ENCODE measurements around the gene ATF7IP.

The ATF7IP gene

DNA sequence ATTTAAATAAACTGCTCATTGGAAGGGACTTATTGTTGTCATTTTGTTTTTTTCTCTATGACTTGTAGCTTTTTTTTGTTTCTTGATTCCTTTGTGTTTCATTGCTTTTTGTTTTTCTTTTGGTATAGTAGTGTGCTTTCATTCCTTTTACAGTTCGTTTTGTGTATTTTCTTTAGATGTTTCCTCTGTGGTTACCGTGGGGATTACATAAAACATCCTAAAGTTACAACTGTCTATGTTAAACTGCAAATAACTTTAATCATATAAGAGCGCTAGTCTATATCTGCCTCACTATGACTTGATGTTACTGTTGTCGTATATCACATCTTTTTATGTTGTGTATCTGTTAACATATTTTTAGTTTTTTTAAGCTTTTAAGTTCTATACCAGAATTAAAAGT lies 86.9 kb downstream of the ATF7IP start:
- Histone ChIP-seq H3K36me3 (ENCODE audit: control insufficient read depth in 1 of 2, insufficient read depth in 2 of 2, low read length in 2 of 2) (peaks cover 18 to 24% of the 10 kb centered on the region in 2 donors), H3K27me3 (ENCODE audit: low read depth, low read length) (no peaks in the 10 kb centered on the region), H3K9me3 (ENCODE audit: control insufficient read depth in 1 of 2, low read length in 2 of 2) (no peaks in the 10 kb centered on the region), H3K27ac (ENCODE audit: low read length) (no peak overlapping the region), H3K4me1 (ENCODE audit: control insufficient read depth in 1 of 2, insufficient read depth in 2 of 2, low read length in 2 of 2) (peaks cover 0 to 3% of the 10 kb centered on the region in 2 donors), H3K4me3 (ENCODE audit: low read depth in 1 of 2, low read length in 2 of 2) (no peak overlapping the region)

DNA sequence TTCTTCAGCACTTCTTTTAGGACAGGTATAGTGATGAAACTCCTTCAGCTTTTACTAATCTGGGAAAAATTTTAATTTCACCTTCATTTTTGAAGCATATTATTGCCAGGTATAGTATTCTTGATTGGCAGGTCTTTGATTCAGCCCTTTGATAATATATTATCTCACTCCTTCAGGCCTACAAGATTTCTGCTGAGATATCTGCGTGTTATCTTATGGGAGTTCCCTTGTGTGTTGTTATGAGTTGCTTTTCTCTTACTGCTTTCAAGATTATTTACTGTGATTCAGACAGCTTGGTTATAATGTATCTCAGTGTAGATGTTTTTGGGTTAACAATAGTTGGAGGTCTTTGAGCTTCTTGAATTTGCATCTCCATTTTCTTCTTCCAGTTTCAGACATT lies 87.4 kb downstream of the ATF7IP start:
- Histone ChIP-seq H3K27me3 (ENCODE audit: low read depth, low read length) (no peaks in the 10 kb centered on the region), H3K9me3 (ENCODE audit: control insufficient read depth in 1 of 2, low read length in 2 of 2) (no peaks in the 10 kb centered on the region), H3K4me3 (ENCODE audit: low read depth in 1 of 2, low read length in 2 of 2) (no peak overlapping the region), H3K27ac (ENCODE audit: low read length) (no peak overlapping the region), H3K36me3 (ENCODE audit: control insufficient read depth in 1 of 2, insufficient read depth in 2 of 2, low read length in 2 of 2) (peaks cover 15 to 24% of the 10 kb centered on the region in 2 donors), H3K4me1 (ENCODE audit: control insufficient read depth in 1 of 2, insufficient read depth in 2 of 2, low read length in 2 of 2) (peaks cover 0 to 3% of the 10 kb centered on the region in 2 donors)

DNA sequence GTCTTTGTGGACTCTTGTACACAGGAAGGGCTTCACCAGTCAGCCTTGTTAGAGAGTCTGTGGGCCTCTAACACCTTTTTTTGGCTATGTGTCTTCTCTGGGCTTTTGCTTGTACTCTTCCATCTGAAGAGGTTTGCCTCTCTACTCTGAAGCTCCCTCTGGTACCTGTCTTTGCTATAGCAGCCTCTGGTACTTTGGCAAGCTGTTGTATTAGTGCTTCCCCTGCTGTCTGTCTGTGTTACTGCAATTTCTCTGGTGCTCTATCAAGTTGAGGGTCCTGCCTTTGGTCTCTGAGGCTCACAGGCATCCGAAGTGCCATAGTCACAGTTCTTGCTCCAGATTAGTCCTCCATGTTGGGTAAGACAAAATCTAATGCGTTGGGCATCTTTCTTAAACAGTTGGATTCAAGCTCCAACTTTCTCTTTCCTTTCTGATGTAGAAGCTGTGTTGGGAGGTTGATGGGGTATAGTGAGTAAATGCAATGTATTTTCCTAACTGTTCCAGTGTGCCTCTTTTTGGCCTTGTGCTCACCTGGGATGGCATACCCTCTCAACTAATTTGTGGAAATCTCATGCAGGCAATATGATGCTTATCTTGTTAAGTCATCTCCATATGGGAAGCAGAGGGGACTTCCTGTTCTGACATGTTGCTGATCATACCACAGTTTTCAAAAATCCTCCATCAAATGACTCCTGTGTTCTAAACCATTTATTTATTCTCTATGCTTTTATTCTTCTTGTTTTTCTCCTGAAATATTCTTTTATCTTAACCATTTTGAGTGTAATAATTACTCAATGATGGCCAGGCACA lies 88.8 kb downstream of the ATF7IP start:
- Histone ChIP-seq H3K4me3 (ENCODE audit: low read depth in 1 of 2, low read length in 2 of 2) (no peak overlapping the region), H3K4me1 (ENCODE audit: control insufficient read depth in 1 of 2, insufficient read depth in 2 of 2, low read length in 2 of 2) (peaks cover 0 to 3% of the 10 kb centered on the region in 2 donors), H3K36me3 (ENCODE audit: control insufficient read depth in 1 of 2, insufficient read depth in 2 of 2, low read length in 2 of 2) (peaks cover 18% of the 10 kb centered on the region in 2 donors), H3K9me3 (ENCODE audit: control insufficient read depth in 1 of 2, low read length in 2 of 2) (no peaks in the 10 kb centered on the region), H3K27ac (ENCODE audit: low read length) (no peak overlapping the region), H3K27me3 (ENCODE audit: low read depth, low read length) (no peaks in the 10 kb centered on the region)

DNA sequence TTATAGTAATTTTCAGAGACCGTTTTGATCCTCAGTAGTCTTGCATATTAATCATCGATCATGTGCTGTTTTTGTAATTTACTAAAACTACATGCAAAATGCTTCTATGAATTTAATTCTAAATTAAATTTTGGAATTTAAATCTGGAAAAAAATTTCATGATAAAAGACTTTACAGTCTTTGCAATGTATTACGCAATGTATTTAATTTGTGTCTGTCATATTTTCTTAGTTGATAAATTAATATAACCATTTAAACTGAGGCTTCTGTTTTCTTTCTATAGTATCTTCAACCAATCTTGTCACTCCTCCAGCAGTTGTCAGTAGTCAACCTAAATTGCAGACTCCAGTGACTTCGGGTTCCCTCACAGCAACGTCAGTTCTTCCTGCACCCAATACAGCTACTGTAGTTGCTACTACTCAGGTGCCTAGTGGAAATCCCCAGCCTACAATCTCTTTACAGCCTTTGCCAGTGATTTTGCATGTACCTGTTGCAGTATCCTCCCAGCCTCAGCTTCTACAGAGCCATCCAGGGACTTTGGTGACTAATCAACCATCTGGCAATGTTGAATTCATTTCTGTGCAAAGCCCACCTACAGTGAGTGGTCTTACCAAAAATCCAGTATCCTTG lies 94.8 kb downstream of the ATF7IP start:
- no peaks in the 10 kb centered on the region for H3K9me3 ChIP-seq (ENCODE audit: control insufficient read depth in 1 of 2, low read length in 2 of 2)
- no peaks in the 10 kb centered on the region for H3K27me3 ChIP-seq (ENCODE audit: low read depth, low read length)
- H3K36me3 ChIP-seq (ENCODE audit: control insufficient read depth in 1 of 2, insufficient read depth in 2 of 2, low read length in 2 of 2): peaks cover 28 to 29% of the 10 kb centered on the region in 2 donors
- H3K4me1 ChIP-seq (ENCODE audit: control insufficient read depth in 1 of 2, insufficient read depth in 2 of 2, low read length in 2 of 2): peaks cover 0 to 4% of the 10 kb centered on the region in 2 donors
- no peak overlapping the region for H3K4me3 ChIP-seq (ENCODE audit: low read depth in 1 of 2, low read length in 2 of 2)
- no peak overlapping the region for H3K27ac ChIP-seq (ENCODE audit: low read length)

DNA sequence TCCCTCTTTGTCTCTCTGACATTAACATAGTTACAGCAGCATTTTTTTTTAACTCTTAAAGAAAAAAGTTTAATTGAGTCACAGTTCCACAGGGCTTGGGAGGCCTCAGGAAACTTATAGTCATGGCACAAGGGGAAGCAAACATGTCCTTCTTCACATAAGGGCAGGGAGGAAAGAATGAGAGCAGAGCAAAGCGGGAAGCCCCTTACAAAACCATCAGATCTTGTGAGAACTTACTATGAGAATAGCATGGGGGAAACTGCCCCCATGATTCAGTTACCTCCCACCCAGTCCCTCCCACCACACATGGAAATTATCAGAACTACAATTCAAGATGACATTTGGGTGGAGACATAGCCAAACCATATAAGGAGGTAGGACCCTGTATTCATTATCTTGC lies 106.0 kb downstream of the ATF7IP start:
- peaks cover 18 to 44% of the 10 kb centered on the region in 2 donors for H3K9me3 ChIP-seq (ENCODE audit: control insufficient read depth in 1 of 2, low read length in 2 of 2)

DNA sequence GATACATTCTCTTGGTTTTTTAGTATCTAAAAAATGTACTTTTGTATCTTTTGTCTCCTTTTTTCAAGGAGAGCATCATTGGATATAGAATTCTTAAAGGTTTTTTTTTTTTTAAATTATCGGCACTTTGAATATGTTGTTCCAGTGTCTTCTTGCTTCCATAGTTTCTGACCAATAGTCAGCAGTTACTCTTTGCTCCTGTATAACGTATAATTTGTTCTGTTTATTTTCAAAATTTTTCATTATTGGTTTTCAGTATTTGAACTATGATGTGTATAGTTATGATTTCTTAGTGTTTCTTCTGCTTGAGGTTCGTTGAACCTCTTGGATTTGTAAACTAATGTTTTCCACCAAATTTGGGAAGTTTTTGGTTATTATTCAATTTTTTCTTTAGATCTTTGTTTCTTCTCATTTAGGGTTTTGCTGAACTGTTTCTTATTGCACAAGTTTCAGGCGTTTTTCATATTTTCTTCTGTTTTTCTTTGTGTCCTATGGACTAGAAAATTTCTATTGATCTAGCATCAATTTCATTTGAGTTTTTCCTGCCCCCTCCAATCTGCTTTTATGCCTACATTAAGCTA lies 108.3 kb downstream of the ATF7IP start:
- no peaks in the 10 kb centered on the region for H3K4me1 ChIP-seq (ENCODE audit: control insufficient read depth in 1 of 2, insufficient read depth in 2 of 2, low read length in 2 of 2)
- peaks cover 18 to 44% of the 10 kb centered on the region in 2 donors for H3K9me3 ChIP-seq (ENCODE audit: control insufficient read depth in 1 of 2, low read length in 2 of 2)
- peaks cover 37 to 73% of the 10 kb centered on the region in 2 donors for H3K36me3 ChIP-seq (ENCODE audit: control insufficient read depth in 1 of 2, insufficient read depth in 2 of 2, low read length in 2 of 2)
- no peaks in the 10 kb centered on the region for H3K27me3 ChIP-seq (ENCODE audit: low read depth, low read length)
- H3K4me3 ChIP-seq (ENCODE audit: low read depth in 1 of 2, low read length in 2 of 2): no peak overlapping the region
- H3K27ac ChIP-seq (ENCODE audit: low read length): no peak overlapping the region

More for the DNA sequence above, 106.0 kb downstream of the ATF7IP start:
- Histone ChIP-seq H3K27me3 (ENCODE audit: low read depth, low read length) (no peaks in the 10 kb centered on the region), H3K36me3 (ENCODE audit: control insufficient read depth in 1 of 2, insufficient read depth in 2 of 2, low read length in 2 of 2) (peaks cover 38 to 69% of the 10 kb centered on the region in 2 donors), H3K4me1 (ENCODE audit: control insufficient read depth in 1 of 2, insufficient read depth in 2 of 2, low read length in 2 of 2) (peaks cover 0 to 2% of the 10 kb centered on the region in 2 donors), H3K27ac (ENCODE audit: low read length) (no peak overlapping the region), H3K4me3 (ENCODE audit: low read depth in 1 of 2, low read length in 2 of 2) (no peak overlapping the region)

DNA sequence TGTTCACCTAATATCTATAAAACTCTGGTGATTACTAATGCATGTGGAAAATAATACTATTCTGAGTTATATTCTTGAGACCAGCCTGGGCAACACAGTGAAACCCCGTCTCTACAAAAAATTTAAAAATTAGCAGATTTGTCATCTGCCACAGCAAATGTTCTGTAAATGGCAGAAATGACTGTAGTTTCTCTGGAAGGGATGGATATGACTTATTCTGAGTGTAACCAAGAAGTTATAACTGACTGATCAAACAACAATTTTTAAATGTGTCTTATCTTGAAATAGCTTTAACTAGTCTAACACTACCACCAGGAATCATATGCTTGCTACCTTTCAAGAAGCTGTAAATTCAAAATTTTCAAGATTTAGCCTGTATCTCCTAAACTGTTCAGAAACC lies 113.5 kb downstream of the ATF7IP start:
- Histone ChIP-seq H3K4me1 (ENCODE audit: control insufficient read depth in 1 of 2, insufficient read depth in 2 of 2, low read length in 2 of 2) (no peaks in the 10 kb centered on the region), H3K36me3 (ENCODE audit: control insufficient read depth in 1 of 2, insufficient read depth in 2 of 2, low read length in 2 of 2) (peaks cover 49 to 82% of the 10 kb centered on the region in 2 donors), H3K4me3 (ENCODE audit: low read depth in 1 of 2, low read length in 2 of 2) (no peak overlapping the region), H3K9me3 (ENCODE audit: control insufficient read depth in 1 of 2, low read length in 2 of 2) (peaks cover 15 to 17% of the 10 kb centered on the region in 2 donors), H3K27ac (ENCODE audit: low read length) (no peak overlapping the region), H3K27me3 (ENCODE audit: low read depth, low read length) (no peaks in the 10 kb centered on the region)

DNA sequence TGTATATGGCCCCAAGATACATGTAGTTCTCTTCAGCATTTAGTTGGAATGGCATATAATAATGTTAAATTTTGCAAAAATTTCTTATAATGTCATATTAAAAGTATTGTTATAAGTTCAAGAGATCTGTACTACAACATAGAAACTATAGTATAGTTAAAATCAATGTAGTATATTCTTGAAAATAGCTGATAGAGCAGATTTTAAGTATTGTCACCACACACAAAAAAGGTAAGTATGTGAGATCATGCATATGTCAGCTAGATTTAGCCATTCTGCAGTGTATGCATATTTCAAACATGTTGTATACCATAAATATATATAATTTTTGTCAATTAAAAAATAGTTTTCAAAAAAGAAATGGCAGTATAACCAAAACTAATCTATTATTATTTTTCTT lies 115.7 kb downstream of the ATF7IP start:
- no peak overlapping the region for H3K27ac ChIP-seq (ENCODE audit: low read length)
- no peaks in the 10 kb centered on the region for H3K4me1 ChIP-seq (ENCODE audit: control insufficient read depth in 1 of 2, insufficient read depth in 2 of 2, low read length in 2 of 2)
- no peaks in the 10 kb centered on the region for H3K27me3 ChIP-seq (ENCODE audit: low read depth, low read length)
- peaks cover 45 to 81% of the 10 kb centered on the region in 2 donors for H3K36me3 ChIP-seq (ENCODE audit: control insufficient read depth in 1 of 2, insufficient read depth in 2 of 2, low read length in 2 of 2)
- H3K4me3 ChIP-seq (ENCODE audit: low read depth in 1 of 2, low read length in 2 of 2): no peak overlapping the region
- H3K9me3 ChIP-seq (ENCODE audit: control insufficient read depth in 1 of 2, low read length in 2 of 2): no peaks in the 10 kb centered on the region

DNA sequence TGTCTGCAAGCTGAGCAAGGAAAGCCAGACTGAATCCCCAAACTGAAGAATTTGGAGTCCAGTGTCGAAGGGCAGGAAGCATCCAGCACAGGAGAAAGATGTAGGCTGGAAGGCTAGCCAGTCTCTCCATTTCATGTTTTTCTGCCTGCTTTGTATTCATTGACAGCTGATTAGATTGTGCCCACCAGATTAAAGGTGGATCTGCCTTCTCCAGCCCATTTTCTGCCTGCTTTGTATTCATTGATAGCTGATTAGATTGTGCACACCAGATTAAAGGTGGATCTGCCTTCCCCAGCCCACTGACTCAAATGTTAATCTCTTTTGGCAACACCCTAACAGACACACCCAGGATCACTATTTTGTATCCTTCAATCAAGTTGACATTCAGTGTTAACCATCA lies 116.9 kb downstream of the ATF7IP start:
- H3K9me3 ChIP-seq (ENCODE audit: control insufficient read depth in 1 of 2, low read length in 2 of 2): no peaks in the 10 kb centered on the region
- no peaks in the 10 kb centered on the region for H3K27me3 ChIP-seq (ENCODE audit: low read depth, low read length)
- no peaks in the 10 kb centered on the region for H3K4me1 ChIP-seq (ENCODE audit: control insufficient read depth in 1 of 2, insufficient read depth in 2 of 2, low read length in 2 of 2)
- no peak overlapping the region for H3K4me3 ChIP-seq (ENCODE audit: low read depth in 1 of 2, low read length in 2 of 2)
- H3K36me3 ChIP-seq (ENCODE audit: control insufficient read depth in 1 of 2, insufficient read depth in 2 of 2, low read length in 2 of 2): peaks cover 45 to 79% of the 10 kb centered on the region in 2 donors
- no peak overlapping the region for H3K27ac ChIP-seq (ENCODE audit: low read length)

DNA sequence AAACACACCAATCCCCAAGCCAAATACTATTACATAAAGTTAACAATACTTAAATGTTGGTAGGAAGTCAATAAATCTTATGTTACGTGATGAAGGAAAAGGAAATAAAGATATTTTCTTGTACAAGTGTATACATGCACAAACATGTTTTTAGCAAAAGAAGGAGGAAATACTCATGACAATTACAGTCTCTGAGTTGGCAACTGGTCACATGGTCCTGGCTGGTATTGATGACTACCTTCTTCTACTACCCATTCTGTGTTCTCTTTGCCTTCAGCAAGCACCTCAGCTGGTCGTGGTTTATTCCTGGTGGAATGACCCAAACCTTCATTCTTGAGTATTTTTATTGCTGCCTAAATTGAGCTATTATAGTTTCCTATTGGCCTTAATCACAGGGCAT lies 117.4 kb downstream of the ATF7IP start:
- Histone ChIP-seq H3K27me3 (ENCODE audit: low read depth, low read length) (no peaks in the 10 kb centered on the region), H3K27ac (ENCODE audit: low read length) (no peak overlapping the region), H3K9me3 (ENCODE audit: control insufficient read depth in 1 of 2, low read length in 2 of 2) (no peaks in the 10 kb centered on the region), H3K4me1 (ENCODE audit: control insufficient read depth in 1 of 2, insufficient read depth in 2 of 2, low read length in 2 of 2) (no peaks in the 10 kb centered on the region), H3K36me3 (ENCODE audit: control insufficient read depth in 1 of 2, insufficient read depth in 2 of 2, low read length in 2 of 2) (peaks cover 43 to 76% of the 10 kb centered on the region in 2 donors), H3K4me3 (ENCODE audit: low read depth in 1 of 2, low read length in 2 of 2) (no peak overlapping the region)

DNA sequence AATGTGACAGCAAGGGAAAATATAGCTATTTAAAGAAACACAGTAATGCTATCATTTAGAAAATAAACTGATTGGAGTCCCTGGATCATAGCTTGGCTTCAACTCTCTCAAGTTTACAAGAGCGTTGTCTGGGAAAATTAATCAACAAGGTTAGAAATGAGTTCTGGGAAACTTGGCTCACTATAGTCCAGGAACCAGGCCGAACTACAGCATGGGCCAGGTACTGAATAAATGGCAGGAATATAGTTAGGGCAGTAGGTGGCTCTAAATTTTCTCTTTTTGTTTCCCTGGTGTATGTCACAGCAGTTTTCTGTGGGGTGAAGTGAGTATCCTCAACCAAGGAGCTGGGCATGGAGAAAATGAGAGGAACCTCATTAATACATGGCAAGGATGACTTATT lies 129.8 kb downstream of the ATF7IP start:
- Histone ChIP-seq H3K27ac (ENCODE audit: low read length) (no peak overlapping the region), H3K9me3 (ENCODE audit: control insufficient read depth in 1 of 2, low read length in 2 of 2) (no peaks in the 10 kb centered on the region), H3K36me3 (ENCODE audit: control insufficient read depth in 1 of 2, insufficient read depth in 2 of 2, low read length in 2 of 2) (peaks cover 40 to 67% of the 10 kb centered on the region in 2 donors), H3K4me1 (ENCODE audit: control insufficient read depth in 1 of 2, insufficient read depth in 2 of 2, low read length in 2 of 2) (no peaks in the 10 kb centered on the region), H3K27me3 (ENCODE audit: low read depth, low read length) (no peaks in the 10 kb centered on the region), H3K4me3 (ENCODE audit: low read depth in 1 of 2, low read length in 2 of 2) (no peak overlapping the region)
